HL-60 (cell line): ENCODE results near the gene CNTROB.

ENCODE experiments used
- DNase-seq, 2 experiments: peaks; one replicate each; pipeline ENCODE4 v3.0.0-alpha.2; 2010 to 2020; ENCODE audit warnings: low read depth in 1 of 2, low spot score in 1 of 2
- H3K27ac ChIP-seq: fragments of 250-450 bp; sonication (Bioruptor Pico); replicated peaks from 2 replicates; pipeline ENCODE4 v1.5.1; 2020; ENCODE audit warnings: mild to moderate bottlenecking, moderate library complexity
- H3K27me3 ChIP-seq: fragments of 250-450 bp; sonication (Bioruptor Pico); 2 replicates; pipeline ENCODE4 v1.5.1; 2021; ENCODE audit warnings: mild to moderate bottlenecking, moderate library complexity; ENCODE audit not compliant: insufficient read depth, poor library complexity, severe bottlenecking
- H3K4me3 ChIP-seq: replicated peaks from 2 replicates; pipeline ENCODE4 v1.5.1; 2011; ENCODE audit warnings: mild to moderate bottlenecking, control low read depth, low read length; ENCODE audit not compliant: insufficient read depth
- GABPA ChIP-seq: IDR thresholded peaks from 2 replicates; pipeline ENCODE4 v1.6.1; 2012; ENCODE audit warnings: low read depth
- POLR2AphosphoS5 ChIP-seq: IDR thresholded peaks from 2 replicates; pipeline ENCODE4 v1.6.1; 2012; ENCODE audit warnings: low read depth
- SPI1 ChIP-seq: IDR thresholded peaks from 2 replicates; pipeline ENCODE4 v1.6.1; 2012; ENCODE audit warnings: low read depth, mild to moderate bottlenecking, borderline replicate concordance
- long read RNA-seq: library from polyadenylated mRNA; unstranded; transcript quantifications from one replicate; pipeline ENCODE4 v2.0.0, GENCODE V29; 2020
- TF ChIP-seq, protein P1 (sequence below): IDR thresholded peaks from 2 replicates; pipeline ENCODE4 v1.6.1; 2012; ENCODE audit warnings: low read depth; ENCODE audit not compliant: insufficient replicate concordance
- TF ChIP-seq, protein P2 (sequence below): IDR thresholded peaks from one replicate; pipeline ENCODE4 v1.5.1; 2011; ENCODE audit warnings: low read length, control low read depth, inconsistent platforms; ENCODE audit not compliant: insufficient read depth

Gene CNTROB, protein sequence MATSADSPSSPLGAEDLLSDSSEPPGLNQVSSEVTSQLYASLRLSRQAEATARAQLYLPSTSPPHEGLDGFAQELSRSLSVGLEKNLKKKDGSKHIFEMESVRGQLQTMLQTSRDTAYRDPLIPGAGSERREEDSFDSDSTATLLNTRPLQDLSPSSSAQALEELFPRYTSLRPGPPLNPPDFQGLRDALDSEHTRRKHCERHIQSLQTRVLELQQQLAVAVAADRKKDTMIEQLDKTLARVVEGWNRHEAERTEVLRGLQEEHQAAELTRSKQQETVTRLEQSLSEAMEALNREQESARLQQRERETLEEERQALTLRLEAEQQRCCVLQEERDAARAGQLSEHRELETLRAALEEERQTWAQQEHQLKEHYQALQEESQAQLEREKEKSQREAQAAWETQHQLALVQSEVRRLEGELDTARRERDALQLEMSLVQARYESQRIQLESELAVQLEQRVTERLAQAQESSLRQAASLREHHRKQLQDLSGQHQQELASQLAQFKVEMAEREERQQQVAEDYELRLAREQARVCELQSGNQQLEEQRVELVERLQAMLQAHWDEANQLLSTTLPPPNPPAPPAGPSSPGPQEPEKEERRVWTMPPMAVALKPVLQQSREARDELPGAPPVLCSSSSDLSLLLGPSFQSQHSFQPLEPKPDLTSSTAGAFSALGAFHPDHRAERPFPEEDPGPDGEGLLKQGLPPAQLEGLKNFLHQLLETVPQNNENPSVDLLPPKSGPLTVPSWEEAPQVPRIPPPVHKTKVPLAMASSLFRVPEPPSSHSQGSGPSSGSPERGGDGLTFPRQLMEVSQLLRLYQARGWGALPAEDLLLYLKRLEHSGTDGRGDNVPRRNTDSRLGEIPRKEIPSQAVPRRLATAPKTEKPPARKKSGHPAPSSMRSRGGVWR
- long read RNA-seq, transcript CNTROB-203 (19 exons, 2,783 nt) = major isoform, 5 of 29 reads
- long read RNA-seq, partial matches to known transcripts = 8 of 29 reads
- long read RNA-seq, other reads (novel, unspliced or antisense) = 14 of 29 reads

DNA sequence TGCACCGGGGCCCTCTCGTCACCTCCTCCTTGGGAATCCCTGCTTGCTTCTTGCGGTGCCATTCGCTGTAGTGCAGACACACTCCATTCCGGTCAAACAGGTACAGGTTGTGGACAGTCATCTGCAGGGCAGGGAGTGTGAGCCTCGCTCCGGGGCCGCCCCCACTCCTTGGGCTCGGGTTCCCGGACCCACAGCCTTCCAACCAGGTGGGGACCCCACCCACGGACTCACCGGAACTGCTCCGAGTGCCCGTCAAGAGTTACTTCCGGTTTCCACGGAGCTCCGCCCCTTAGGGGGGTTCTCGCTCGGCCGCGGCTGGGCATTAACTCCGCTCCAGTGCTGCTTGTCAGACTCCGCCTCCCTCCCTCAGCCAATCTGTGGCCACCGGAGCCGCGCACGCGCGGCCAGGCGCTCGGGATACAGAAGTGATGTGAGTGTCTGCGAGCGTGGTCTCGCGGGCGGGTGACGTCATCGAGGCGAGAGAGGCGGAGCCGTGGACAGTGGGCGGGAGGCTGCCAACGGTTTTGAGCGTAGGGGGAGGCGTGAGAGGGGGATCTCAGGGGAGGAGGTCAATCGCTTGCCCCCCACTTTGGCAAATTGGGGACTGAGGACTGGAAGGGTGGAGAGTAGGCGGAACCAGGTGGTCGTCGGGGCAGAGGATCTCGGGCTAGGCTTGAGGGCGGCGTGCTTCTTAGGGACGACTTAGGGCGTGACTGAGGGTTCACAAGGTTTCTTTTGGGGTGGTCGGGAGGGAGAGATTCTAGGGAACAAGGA is at the start of gene CNTROB, which contains the start of gene TRAPPC1:
Gene CNTROB (plus strand): TSS at position 498 of the 774 bp plus-strand sequence. CDS start 874 bp downstream, outside the sequence.
Gene TRAPPC1 (minus strand): TSS at position 238 of the 774 bp plus-strand sequence. CDS start 117 bp downstream, at position 121.
- H3K27ac ChIP-seq = peak within 1 kb of the TSS; percentile 89
- peak within 1 kb of the TSS; percentile 77 for H3K4me3 ChIP-seq
- H3K27me3 ChIP-seq = no peaks in the 10 kb centered on the region
- TF ChIP-seq, protein P1, sequence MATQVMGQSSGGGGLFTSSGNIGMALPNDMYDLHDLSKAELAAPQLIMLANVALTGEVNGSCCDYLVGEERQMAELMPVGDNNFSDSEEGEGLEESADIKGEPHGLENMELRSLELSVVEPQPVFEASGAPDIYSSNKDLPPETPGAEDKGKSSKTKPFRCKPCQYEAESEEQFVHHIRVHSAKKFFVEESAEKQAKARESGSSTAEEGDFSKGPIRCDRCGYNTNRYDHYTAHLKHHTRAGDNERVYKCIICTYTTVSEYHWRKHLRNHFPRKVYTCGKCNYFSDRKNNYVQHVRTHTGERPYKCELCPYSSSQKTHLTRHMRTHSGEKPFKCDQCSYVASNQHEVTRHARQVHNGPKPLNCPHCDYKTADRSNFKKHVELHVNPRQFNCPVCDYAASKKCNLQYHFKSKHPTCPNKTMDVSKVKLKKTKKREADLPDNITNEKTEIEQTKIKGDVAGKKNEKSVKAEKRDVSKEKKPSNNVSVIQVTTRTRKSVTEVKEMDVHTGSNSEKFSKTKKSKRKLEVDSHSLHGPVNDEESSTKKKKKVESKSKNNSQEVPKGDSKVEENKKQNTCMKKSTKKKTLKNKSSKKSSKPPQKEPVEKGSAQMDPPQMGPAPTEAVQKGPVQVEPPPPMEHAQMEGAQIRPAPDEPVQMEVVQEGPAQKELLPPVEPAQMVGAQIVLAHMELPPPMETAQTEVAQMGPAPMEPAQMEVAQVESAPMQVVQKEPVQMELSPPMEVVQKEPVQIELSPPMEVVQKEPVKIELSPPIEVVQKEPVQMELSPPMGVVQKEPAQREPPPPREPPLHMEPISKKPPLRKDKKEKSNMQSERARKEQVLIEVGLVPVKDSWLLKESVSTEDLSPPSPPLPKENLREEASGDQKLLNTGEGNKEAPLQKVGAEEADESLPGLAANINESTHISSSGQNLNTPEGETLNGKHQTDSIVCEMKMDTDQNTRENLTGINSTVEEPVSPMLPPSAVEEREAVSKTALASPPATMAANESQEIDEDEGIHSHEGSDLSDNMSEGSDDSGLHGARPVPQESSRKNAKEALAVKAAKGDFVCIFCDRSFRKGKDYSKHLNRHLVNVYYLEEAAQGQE = no peak
- TF ChIP-seq, protein P2, sequence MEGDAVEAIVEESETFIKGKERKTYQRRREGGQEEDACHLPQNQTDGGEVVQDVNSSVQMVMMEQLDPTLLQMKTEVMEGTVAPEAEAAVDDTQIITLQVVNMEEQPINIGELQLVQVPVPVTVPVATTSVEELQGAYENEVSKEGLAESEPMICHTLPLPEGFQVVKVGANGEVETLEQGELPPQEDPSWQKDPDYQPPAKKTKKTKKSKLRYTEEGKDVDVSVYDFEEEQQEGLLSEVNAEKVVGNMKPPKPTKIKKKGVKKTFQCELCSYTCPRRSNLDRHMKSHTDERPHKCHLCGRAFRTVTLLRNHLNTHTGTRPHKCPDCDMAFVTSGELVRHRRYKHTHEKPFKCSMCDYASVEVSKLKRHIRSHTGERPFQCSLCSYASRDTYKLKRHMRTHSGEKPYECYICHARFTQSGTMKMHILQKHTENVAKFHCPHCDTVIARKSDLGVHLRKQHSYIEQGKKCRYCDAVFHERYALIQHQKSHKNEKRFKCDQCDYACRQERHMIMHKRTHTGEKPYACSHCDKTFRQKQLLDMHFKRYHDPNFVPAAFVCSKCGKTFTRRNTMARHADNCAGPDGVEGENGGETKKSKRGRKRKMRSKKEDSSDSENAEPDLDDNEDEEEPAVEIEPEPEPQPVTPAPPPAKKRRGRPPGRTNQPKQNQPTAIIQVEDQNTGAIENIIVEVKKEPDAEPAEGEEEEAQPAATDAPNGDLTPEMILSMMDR = no peak
- TF ChIP-seq POLR2AphosphoS5 (peak; percentile 61), GABPA (peak; percentile 81), SPI1 (no peak; the same call in 1 of the 2 replicates)
- DNase-seq = peak; percentile 91 to 97

DNA sequence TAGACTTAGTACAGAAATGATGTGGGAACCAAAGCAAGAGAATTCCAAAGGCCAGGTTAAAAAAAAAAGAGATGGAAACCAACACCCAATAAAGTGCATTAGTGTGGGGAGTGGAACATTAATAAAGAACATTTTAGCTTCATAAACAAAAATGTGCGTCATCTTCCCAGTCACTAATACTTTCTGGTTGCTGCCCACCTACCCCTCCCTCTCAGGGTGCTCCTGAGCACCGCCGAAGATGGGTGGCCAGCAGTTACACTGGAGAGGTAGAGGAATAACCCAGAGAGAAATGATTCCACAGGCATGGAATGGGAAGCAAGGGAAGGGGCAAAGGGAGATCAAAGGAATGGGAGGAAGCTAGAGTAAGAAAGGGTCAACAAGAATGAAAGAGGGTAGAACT is 49.4 kb upstream of the CNTROB start:
- no peak overlapping the region for H3K27ac ChIP-seq
- no peaks in the 10 kb centered on the region for H3K27me3 ChIP-seq
- H3K4me3 ChIP-seq = no peak overlapping the region
- no peak for TF ChIP-seq GABPA
- TF ChIP-seq, protein P2 = no peak
- no peak for TF ChIP-seq POLR2AphosphoS5
- TF ChIP-seq SPI1 = no peak
- TF ChIP-seq, protein P1 = no peak
- DNase-seq = no peak

DNA sequence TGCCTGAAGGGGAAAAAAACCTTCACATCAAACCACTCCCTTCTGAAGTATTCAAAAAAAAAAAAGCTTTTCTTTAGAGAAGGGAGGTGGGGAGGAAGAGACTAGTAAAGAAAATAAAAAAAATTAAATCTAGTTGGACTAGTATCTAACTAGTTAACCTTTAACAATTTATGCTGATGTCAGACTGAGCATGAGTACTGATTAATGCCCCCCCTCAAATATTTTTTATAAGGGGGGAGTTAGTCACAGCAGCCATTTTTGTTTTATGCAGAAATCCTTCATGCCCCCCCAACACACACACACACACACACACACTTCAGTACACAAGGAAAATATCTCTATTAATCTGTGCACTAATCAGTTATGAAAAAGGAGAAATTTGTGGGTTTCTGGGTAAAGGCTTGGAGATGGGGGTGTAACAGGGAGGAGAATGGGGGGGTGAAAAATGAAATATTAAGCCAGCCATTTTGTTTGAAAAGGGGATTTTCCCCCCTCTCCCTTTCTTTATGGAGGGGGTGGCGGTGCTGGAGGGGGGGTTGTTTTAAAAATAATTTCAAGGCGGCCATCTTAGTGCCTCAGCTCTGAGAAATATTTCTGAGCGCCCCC is 48.1 kb upstream of the CNTROB start:
- Histone ChIP-seq H3K27ac (peak overlapping the region; percentile 45), H3K27me3 (no peaks in the 10 kb centered on the region), H3K4me3 (no peak overlapping the region)
- TF ChIP-seq, protein P2 = no peak
- TF ChIP-seq POLR2AphosphoS5 = no peak
- no peak for TF ChIP-seq SPI1
- no peak for DNase-seq
